Midbrain (tissue), 1 donor: ENCODE results near the gene TMEM45A.
"Not testable (repeated sequence)": the region's sequence is repeated elsewhere in the genome, so short reads cannot be mapped to it uniquely, and the experiment has no call there.

ENCODE experiments used
- DNase-seq: peaks from one replicate; lab custom pipeline; 2025; lab: John Stamatoyannopoulos, UW

The TMEM45A gene

DNA sequence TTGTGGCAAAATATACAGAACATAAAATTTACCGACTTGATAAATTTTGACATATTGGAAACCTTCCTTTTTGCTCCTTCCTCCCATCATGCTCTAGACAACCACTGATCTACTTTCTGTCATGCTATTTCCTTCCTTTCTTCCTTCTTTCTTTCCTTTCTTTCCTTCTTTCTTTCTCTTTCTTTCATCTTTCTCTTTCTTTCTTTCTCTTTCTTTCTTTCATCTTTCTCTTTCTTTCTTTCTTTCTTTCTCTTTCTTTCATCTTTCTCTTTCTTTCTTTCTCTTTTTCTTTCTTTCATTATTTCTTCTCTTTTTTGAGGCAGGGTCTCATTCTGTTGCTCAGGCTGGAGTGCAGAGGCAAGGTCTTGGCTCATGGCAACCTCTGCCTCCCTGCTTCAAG, 8.9 kb upstream of the TMEM45A start:
- no peak for DNase-seq

DNA sequence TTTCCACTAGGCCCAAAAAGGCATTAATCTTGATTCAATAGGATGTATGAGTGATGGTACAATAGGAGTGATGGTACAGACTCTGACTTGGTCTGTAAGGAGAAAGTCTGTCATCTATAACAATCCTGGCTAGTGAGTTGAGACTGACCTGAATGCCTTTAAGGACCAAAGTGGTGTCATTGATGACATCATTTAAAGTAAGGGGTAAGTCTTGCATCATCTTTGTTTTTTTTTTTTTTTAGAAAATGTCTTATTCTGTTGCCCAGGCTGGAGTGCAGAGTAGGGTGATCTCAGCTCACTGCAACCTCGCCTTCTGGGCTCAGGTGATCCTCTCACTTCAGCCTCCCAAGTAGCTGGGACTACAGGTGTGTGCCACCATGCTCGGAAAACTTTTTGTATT, 5.6 kb upstream of the TMEM45A start:
- no peak for DNase-seq

DNA sequence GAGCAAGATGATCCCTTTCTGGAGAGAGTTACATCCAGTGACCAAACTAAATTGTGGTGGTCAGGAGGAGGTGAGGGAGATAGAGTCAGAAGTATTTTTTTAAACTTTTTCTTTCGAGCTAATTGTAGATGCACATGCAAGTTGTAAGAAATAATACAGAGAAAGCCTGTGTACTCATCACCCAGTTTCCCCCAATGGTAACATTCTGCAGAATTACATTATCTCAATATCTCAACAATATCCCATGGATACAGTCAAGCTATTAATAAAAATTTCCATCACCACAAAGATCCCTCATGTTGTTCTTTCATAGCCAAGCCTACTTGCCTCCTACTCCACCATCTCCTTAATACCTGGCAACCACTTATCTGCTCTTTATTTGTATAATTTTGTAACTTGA, 3.3 kb upstream of the TMEM45A start:
- no peak for DNase-seq

DNA sequence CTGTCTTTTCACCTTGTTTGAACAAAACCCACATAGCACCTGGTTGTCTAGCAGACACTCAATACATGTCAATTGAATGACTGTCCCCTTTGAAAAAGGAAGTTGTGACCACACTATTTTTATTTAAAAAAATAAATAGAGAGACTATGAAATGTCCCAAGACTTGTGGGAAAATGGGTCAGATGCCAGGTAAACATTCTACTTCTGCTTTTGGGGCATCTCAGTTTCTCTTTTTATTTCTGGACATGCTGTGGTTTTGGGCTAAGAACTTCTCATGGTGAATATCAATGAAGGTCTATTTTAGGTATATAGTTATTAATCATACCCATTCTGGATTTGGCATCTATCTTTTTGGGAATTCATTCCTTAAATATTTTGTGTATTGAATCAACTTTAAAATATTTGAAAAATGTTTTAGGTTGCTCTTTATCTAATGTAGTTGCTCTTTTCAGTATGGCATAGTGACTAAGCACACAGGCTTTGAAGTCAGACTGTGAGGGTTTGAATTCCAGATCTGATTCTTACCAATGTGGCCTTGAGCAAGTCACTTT, 4.4 kb downstream of the TMEM45A start:
- DNase-seq, result no peak

DNA sequence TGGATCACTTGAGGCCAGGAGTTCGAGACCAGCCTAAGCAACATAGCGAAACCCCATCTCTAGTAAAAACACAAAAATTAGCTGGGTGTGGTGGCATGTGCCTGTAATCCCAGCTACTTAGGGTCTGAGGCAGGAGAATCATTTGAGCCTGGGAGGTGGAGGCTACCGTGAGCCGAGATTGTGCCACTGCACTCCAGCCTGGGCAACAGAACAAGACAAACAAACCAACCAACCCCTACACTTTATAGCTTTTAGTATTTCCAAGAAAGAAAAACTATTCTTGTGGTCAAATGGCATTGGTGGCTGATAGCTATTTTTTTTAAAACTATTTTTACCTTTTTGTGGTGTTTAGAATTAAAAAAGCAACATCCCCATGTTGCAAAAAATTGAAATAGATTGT, 7.2 kb downstream of the TMEM45A start:
- DNase-seq, result no peak

DNA sequence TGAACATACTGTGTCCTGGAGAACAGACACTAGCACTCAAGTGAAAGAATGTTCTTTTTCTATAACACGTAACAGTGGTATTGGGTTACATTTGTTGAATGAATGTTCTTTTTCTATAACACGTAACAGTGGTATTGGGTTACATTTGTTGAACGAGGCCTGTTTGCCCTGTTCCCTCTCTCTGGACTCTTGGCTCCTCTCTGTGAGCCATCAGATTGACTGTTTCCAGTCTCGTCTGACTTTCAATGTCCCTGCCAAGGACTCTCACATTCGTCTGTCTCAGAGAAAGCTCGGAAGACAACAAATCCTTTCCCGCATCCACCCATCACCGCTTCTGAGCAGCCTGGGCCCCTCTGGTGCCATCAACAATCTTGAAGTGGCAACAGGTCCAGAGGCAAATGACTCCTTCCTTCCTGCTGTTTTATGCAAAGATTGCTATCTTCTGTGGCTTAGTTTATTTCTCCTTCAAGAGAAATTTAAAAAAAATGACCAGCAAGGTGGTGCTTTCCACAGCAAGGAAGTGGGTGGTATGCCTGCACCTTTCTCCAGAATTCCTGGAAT, 8.0 kb downstream of the TMEM45A start:
- no peak for DNase-seq

DNA sequence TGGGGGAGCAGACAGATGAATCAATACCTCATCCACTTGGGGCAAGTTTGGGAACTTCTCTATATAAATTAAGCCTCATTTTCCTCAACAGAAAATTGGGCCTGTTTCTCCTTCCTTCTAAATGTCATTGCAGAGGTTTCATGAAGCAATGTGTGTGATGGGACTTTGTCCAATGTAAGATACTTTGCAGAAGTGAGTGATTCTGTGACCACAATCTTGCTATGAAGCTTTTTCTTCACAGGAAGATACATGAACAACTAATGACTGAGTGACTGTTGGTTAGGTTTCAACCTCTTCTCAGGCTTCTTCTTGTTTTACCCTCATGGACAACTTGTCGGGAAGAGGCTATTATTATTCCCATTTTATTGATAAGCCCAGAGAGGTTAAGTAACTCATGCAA, 11.0 kb downstream of the TMEM45A start:
- no peak for DNase-seq

DNA sequence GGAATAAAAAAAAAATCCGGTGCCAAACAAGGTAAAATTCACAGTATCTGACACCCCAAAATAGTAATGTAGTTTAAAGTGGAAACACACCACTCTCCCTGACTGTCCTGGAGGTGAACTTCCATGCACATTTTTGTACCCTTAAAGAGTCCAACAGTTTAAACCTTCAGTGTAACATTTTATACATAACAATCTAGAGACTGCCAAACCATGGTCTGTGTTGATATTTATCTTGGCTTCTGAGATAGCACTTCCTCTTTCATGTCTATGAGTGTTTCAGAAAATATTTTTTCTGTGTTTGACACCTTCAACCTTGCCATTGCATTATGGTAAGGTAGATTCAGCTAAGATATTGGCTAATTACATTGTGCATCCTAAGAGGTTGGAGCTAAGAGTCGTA, 13.9 kb downstream of the TMEM45A start:
- no peak for DNase-seq

DNA sequence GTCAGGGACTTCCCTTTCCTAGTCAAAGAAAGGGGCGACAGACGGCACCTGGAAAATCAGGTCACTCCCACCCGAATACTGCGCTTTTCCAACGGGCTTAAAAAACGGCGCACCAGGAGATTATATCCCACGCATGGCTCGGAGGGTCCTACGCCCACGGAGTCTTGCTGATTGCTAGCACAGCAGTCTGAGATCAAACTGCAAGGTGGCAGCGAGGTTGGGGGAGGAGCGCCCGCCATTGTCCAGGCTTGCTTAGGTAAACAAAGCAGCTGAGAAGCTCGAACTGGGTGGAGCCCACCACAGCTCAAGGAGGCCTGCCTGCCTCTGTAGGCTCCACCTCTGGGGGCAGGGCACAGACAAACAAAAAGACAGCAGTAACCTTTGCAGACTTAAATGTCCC, 17.4 kb downstream of the TMEM45A start:
- not testable (repeated sequence) for DNase-seq

DNA sequence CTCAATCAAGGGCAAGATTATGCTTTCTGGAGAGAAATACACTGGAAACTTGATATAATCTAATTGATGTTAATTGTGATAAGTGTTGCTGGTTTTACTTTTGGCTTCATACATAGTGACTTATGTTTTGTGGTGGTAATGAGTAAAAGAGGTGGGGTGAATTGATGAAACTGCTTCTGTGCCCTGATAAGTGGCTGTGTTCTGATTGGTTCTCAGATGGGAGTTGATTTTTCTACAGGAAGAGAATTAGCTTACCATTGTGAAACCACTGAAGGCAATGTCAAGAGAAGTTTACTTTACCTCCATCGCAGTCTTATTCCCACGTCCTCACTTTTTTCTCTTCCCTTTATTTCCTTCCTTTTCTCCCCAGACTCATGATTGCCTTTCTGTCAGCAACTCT, 23.8 kb downstream of the TMEM45A start:
- no peak for DNase-seq

DNA sequence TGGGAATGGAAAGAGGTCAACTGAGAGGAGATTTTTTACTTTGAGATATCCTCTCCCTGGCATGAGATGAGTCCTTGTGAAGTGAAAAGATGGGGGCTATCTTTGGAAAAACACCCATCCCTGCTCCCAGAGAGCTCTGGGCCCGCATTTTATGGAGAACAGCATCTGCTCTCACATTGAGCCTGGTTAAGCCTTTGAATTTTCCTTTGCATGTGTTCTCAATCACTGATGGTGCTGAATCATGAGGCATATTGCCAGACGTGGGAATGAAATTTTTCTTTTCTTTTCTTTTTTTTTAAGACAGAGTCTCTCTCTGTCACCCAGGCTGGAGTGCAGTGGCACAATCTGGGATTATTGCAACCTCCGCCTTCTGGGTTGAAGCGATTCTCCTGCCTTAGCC, 24.4 kb downstream of the TMEM45A start:
- DNase-seq, result no peak

DNA sequence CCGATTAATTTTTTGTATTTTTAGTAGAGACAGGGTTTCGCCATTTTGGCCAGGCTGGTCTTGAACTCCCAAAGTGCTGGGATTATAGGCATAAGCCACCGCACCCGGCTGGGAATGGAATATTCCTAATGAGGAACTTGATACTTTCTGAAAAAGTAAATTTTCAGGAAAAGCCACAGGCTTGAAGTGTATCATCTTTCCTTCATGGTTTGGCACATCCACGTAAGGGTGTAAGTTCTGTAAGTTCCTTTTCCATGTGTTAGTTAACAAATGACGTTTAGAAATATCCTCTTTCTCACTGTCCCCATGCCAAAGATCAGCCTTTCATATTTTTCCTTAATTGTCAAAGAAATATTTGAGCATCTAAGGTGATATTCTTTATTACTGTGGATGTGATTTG, 24.9 kb downstream of the TMEM45A start:
- no peak for DNase-seq

DNA sequence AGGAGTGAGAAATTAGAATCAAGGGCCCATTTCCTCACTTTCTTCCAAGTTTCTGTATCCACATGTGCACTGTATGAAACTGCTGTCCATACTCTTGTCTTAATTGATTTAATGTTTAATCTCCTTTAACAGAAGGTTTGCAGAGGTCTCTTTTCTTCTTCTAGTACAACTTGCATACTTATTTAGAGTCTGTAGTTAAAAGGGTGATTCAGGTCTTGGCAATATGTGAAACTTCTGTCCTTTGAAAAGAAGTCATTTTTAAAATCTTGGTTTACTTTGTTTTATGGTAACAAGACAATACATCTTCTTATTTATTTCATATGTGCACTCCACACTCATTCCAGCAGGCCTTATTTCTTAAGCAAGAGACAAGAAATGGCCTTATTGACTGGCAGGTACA, 25.8 kb downstream of the TMEM45A start:
- no peak for DNase-seq

DNA sequence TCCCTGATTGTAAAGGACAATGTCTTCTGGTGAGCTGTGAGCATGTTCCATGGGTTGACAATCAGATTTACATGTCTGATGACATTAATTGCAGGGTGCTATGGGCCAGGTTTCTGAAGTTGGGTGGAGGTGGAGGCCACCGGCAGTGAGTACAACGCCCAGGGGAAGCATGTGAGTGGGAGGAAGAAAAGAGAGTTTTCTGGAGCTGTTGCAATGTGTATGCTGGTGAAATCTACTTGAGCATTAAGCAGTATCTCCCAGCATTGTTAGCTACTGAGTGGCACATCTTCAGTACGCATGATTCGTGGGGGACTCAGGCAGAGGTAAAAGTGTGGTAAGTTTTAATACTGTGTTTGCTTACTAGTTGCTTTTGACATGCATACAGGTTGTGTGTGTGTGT, 26.6 kb downstream of the TMEM45A start:
- DNase-seq, result no peak

DNA sequence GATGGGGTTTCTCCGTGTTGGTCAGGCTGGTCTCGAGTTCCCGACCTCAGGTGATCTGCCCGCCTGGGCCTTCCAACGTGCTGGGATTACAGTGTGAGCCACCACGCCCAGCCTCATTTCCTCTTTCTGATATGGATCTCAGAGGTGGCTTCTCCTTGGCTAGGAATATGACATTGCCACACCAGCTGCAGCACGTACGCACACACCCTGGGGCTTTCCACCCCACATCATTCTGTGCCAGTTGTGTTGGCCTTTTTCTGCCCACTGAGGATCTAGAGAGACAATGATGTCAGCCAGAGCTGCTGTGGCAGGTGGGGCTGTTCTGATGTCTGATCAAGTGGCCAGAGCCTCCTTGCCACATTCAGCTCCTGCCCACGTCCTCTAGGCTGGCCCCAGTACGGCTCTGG, 29.0 kb downstream of the TMEM45A start:
- DNase-seq, result no peak

DNA sequence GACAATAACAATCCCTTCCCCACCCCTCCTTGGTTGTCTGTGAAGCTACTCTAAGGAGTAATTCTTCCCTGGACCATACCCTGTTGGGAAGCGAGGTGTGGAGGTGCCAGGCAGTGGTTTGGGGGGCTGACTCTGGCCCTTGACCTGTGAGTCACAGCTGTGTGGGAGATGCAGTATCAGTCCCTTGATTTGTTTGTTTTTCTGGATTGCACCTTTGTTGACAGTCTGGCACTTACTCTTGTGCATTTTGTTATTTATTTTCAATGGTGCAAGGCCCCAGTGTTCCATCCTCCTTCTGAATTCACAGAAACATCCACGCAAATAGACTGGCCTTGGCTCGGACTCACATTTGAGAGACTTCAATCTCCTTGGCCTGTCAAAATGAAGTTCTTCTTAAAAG, 29.7 kb downstream of the TMEM45A start:
- no peak for DNase-seq

DNA sequence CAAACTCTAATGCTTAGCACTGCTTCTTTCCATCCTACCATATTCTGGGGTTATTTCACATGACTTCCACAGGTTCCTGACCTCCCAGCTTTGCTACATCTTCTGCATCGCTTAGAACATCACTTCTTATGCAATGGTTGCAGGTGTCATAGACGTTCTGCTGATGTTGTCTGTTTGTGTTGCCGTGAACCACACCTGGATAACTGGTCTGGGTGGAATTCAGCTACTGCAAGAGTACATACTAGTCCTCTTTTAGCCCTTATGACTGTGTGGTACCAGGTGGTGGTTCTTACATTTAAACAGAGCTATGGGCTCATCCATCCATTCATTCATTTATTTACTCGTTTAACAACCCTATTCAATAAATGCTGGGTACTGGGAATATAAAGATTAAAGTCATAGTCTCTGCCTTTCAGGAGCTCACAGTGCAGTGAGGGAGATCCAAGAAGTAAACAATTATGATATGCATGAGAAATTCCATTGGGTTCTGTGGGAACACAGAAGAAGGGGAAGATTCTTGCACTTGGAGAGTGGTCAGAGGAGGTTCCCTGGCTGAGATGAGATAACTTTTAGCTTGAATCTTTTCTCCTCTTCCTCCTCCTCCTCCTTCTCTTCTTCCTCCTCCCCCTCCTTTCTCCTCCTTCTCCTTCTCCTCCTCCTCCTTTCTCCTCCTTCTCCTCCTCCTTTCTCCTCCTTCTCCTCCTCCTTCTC, 30.8 kb downstream of the TMEM45A start:
- no peak for DNase-seq

DNA sequence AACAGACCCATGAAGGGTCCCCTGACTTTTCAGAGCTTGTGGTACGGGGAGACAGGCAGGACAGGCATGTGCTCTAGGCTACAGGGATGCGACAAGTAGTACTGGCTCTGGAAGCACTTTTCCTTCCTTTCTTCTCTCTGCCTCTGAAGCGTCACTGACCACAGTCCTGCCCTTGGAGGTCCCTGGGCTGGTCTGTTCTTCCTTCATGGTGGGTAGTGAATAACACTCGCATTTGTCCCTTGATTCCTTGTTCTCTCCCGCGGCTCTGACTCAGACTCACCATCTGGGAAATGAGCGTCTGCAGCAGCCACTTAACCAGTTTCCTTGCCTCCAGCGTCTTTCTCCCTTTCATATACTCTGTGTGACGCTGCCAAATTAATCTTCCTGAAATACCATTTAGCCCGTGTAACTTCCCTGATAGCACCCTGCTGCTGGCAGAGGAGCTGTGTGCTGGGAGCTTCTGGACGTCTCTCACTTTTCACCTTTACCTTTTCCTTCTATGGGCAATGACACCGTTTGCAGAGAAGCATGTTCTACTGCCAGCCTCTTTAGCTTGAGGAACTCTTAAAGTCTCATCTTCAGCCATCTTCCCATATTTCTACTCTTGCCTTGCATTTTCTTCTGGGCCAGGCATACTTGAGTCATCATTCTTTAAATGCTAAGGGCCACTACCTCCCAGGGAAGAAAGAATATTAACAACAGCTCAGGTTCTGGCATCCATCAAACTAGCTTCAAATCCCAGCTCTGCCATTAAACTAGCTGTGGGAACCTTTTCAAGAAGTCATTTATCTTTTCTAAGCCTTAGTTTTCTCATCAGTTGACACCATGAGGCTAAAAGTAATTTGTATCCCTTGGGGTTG, 33.6 kb downstream of the TMEM45A start:
- DNase-seq, result no peak

DNA sequence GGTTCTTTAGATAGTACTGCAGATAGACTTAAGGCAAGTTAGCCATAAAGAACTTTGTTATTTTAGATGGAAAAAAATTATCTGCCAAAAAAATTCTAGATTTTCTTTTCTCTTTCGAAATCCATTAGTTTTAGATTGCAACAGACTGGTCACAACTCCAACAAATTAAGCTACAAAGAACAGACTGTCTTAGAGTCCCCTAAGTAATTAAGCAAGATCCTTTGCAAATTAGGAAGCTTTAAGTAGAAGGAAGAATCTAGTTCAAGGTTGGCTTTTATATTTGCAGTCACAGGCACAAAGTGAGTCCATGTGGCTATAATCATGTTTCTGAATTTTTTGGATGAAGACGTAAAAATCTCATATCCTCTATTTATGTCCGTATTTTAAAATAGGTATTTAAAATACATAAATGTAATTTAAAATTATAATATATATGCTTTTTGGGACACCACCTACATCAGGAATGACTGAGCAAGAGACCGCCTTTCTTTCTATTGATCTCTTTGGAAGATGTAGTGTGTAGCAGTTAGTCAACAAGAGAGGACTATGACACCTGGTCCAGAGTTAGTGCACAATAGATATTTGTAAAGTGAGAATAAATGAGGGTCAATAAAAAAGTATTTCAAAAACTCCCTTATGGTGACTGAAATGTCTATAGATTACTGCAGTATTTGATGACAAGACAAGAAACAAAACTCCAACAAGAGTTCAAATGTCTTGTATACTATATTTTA, 34.4 kb downstream of the TMEM45A start:
- no peak for DNase-seq

DNA sequence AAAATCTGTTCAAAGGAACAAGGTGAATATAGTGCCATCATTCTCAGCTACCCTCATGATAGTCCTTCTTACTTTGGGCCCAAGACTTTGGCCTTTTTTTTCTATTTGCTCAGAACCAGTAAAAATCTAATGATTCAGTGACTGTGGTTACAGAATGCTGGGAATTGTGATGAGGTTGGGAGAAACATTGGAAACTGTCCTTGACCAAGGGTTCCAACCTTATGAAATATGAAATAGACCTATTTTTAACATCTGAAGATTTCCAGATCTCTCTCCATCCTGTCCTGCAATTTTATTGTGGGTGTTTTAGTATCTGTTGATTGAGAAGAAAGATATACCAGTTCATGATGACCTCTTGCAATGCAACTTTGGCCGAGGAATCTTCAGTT, 34.9 kb downstream of the TMEM45A start:
- DNase-seq, result no peak

DNA sequence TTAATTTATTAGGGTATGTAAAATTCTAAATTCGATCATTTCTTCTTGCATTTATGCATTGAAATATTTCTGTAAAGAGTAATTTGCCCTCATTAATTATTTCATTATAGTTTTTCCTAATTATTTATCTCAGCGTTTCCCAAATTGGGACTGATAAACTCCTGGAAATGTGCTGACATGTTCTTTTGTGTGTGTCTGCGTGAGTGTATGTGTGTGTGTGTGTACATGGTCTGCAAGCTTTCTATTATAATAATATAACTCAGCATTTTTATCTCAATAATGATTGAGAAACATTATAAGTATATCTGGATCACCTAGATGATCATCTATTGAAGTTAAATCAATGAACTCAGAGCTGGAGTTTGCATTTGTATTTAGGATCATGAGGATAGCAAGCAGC, 38.7 kb downstream of the TMEM45A start:
- no peak for DNase-seq

DNA sequence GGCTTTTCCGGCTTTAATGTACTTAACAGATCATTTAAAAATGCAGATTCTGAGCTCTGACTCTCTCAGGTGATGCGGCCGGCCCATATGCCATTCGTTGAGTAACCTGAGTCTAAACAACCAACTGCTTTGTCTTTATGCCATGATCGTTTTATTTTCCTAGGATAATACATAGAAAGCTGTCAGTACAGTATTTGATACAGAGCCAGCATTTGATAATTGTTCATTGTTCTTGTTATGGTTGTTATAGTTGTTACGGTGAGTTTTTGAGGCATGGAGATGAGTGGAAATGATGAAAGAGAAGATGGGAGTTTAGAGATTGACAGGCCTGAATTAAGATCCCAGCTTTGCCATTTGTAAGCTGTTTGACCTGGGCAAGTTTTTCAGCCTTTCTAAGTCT, 40.0 kb downstream of the TMEM45A start:
- no peak for DNase-seq
